A172 (cell line): ENCODE results near the gene LRP2BP. TPM values are rescaled to one million over a fixed set of nuclear protein-coding genes. Genes with fewer than 3 reads are reported as not detected.
"Not testable (repeated sequence)": the region's sequence is repeated elsewhere in the genome, so short reads cannot be mapped to it uniquely, and the experiment has no call there.

Experiments used
- DNase-seq: peaks from one replicate; pipeline ENCODE4 v3.0.0-alpha.2; 2015; ENCODE audit warnings: low spot score
- total RNA-seq: library from RNA; depleted of rRNA; stranded (reverse); fragments of >200 nt; shearing (Covaris generic); gene quantifications from 2 replicates; pipeline ENCODE4 v1.2.3, GENCODE V29; 2014; rRNA removed

The LRP2BP gene
- total RNA-seq, 1 experiment from 2014 or later, result 0.34 TPM

- not testable (repeated sequence) for DNase-seq
Measured at GRCh38 chr4:185325721-185326120, 70.0 kb downstream of the LRP2BP start.

- DNase-seq, result peak; percentile 59
Measured at GRCh38 chr4:185324361-185324760, 71.4 kb downstream of the LRP2BP start.

GRCh38 chr4:185323606-185324005 lies 72.1 kb downstream of the LRP2BP start:
- DNase-seq, result no peak

- no peak for DNase-seq
Measured at GRCh38 chr4:185322803-185323202, 72.9 kb downstream of the LRP2BP start.

- peak; percentile 47 for DNase-seq
Measured at GRCh38 chr4:185318679-185319078, 77.0 kb downstream of the LRP2BP start.

GRCh38 chr4:185317880-185318279 lies 77.8 kb downstream of the LRP2BP start:
- DNase-seq, result no peak

GRCh38 chr4:185317462-185317861 lies 78.3 kb downstream of the LRP2BP start:
- DNase-seq, result not testable (repeated sequence)

Other genes starting within 250 kb of the LRP2BP start
- 42.5 and 55.3 TPM in 2 replicates for gene CFAP97, start 191.9 kb downstream of the LRP2BP start, total RNA-seq
- gene SNX25, start 186.3 kb downstream of the LRP2BP start, total RNA-seq, result 43.6 and 63.1 TPM in 2 replicates
- 25.3 and 47.6 TPM in 2 replicates for gene ANKRD37, start 917 bp upstream of the LRP2BP start, total RNA-seq
- 46.8 and 52.6 TPM in 2 replicates for gene UFSP2, start 30.0 kb upstream of the LRP2BP start, total RNA-seq
- 2.3 and 5.3 TPM in 2 replicates for gene CCDC110, start 75.8 kb upstream of the LRP2BP start, total RNA-seq
- 6.0 and 10.3 TPM in 2 replicates for gene PDLIM3, start 139.6 kb upstream of the LRP2BP start, total RNA-seq